Stomach (tissue), 4 donors: Measurements from ENCODE around the gene UBA52.

Source experiments
- POLR2AphosphoS5 ChIP-seq, 3 donors: sonication (generic); formaldehyde crosslinking; IDR thresholded peaks; one replicate each; pipeline ENCODE4 v1.6.1; 2016; ENCODE audit warnings: antibody characterized with exemption in 3 of 3
- TF ChIP-seq, protein P1 (sequence below), 7 experiments: fragments of 450-650 bp in 4 of 7; fragments of 200-600 bp in 3 of 7; sonication (generic) in 3 of 7; IDR thresholded peaks; one replicate each; pipeline ENCODE4 v1.5.1; 2016 to 2019; ENCODE audit warnings: antibody characterized with exemption in 7 of 7, control low read depth in 2 of 7, mild to moderate bottlenecking in 1 of 7

DNA sequence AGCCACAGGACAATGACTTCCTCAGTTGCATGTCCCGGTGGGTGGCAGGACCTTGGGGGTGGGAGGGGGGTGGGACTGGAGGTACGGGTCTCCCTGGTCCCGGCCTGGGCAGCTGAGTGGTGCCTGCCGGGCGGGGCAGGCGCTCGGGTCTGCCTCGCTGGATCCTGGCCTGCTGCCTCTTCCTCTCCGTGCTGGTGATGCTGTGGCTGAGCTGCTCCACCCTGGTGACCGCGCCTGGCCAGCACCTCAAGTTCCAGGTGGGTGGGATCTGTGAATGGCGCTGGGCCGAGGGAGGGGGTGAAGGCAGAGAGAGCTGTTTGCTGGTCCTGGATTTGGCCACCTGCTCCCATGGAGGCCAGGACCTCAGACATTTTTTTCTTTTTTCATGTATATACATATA, 46.6 kb downstream of the UBA52 start:
- TF ChIP-seq, protein P1, sequence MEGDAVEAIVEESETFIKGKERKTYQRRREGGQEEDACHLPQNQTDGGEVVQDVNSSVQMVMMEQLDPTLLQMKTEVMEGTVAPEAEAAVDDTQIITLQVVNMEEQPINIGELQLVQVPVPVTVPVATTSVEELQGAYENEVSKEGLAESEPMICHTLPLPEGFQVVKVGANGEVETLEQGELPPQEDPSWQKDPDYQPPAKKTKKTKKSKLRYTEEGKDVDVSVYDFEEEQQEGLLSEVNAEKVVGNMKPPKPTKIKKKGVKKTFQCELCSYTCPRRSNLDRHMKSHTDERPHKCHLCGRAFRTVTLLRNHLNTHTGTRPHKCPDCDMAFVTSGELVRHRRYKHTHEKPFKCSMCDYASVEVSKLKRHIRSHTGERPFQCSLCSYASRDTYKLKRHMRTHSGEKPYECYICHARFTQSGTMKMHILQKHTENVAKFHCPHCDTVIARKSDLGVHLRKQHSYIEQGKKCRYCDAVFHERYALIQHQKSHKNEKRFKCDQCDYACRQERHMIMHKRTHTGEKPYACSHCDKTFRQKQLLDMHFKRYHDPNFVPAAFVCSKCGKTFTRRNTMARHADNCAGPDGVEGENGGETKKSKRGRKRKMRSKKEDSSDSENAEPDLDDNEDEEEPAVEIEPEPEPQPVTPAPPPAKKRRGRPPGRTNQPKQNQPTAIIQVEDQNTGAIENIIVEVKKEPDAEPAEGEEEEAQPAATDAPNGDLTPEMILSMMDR (IDR thresholded peaks at IDR 0.05) = no peak
- TF ChIP-seq POLR2AphosphoS5 (IDR thresholded peaks at IDR 0.05) = no peak
